ENCODE results near the gene HTR3B. TPM values are rescaled to one million over a fixed set of nuclear protein-coding genes. Genes with fewer than 3 reads are reported as not detected.

The HTR3B gene
- total RNA-seq, 4 donors from 2014 or later: not detected

- Histone ChIP-seq H3K4me3 (no peak overlapping the region), H3K36me3 (no peaks in the 10 kb centered on the region), H3K9me3 (no peaks in the 10 kb centered on the region), H3K27me3 (peaks cover 0 to 38% (median 0%) of the 10 kb centered on the region in 4 donors), H3K4me1 (peaks cover 6 to 8% (median 7%) of the 10 kb centered on the region in 4 donors), H3K27ac (replicated peaks in 1 of 4) (no peak overlapping the region)
- TF ChIP-seq POLR2AphosphoS5 (IDR thresholded peaks at IDR 0.05) (no peak), EP300 (IDR thresholded peaks at IDR 0.05) (no peak), POLR2A (IDR thresholded peaks at IDR 0.05; ENCODE audit: low read depth) (no peak)
- TF ChIP-seq, protein P1, sequence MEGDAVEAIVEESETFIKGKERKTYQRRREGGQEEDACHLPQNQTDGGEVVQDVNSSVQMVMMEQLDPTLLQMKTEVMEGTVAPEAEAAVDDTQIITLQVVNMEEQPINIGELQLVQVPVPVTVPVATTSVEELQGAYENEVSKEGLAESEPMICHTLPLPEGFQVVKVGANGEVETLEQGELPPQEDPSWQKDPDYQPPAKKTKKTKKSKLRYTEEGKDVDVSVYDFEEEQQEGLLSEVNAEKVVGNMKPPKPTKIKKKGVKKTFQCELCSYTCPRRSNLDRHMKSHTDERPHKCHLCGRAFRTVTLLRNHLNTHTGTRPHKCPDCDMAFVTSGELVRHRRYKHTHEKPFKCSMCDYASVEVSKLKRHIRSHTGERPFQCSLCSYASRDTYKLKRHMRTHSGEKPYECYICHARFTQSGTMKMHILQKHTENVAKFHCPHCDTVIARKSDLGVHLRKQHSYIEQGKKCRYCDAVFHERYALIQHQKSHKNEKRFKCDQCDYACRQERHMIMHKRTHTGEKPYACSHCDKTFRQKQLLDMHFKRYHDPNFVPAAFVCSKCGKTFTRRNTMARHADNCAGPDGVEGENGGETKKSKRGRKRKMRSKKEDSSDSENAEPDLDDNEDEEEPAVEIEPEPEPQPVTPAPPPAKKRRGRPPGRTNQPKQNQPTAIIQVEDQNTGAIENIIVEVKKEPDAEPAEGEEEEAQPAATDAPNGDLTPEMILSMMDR (IDR thresholded peaks at IDR 0.05): no peak
- intact Hi-C loops (cut with DNase I): no loop called here
- 76% methylated on average over 12 of the region's 15 CpGs for WGBS
- DNase-seq (ENCODE audit: extremely low spot score): no peak
These were observed 67.1 kb downstream of the HTR3B start for GRCh38 chr11:113971506-113972195.

GRCh38 chr11:113974741-113975470 is 70.3 kb downstream of the HTR3B start, which contains the start of gene HTR3A:
TSS of gene HTR3A (plus strand) at chr11:113975108. CDS start at chr11:113975326, 218 bp downstream.
- Histone ChIP-seq H3K9me3 (no peaks in the 10 kb centered on the region), H3K4me3 (no peak within 1 kb of the TSS), H3K4me1 (peaks cover 6 to 8% (median 7%) of the 10 kb centered on the region in 4 donors), H3K27ac (replicated peaks in 1 of 4) (no peak within 1 kb of the TSS), H3K36me3 (no peaks in the 10 kb centered on the region), H3K27me3 (peaks cover 0 to 69% (median 0%) of the 10 kb centered on the region in 4 donors)
- WGBS: 21% methylated on average over 6 of the region's 12 CpGs
- TF ChIP-seq POLR2A (IDR thresholded peaks at IDR 0.05; ENCODE audit: low read depth) (no peak), EP300 (IDR thresholded peaks at IDR 0.05) (no peak), POLR2AphosphoS5 (IDR thresholded peaks at IDR 0.05) (no peak)
- TF ChIP-seq, protein P1 (IDR thresholded peaks at IDR 0.05): no peak
- intact Hi-C loops (cut with DNase I): no loop called here
- no peak for DNase-seq (ENCODE audit: extremely low spot score)

GRCh38 chr11:113977071-113977490 is 72.5 kb downstream of the HTR3B start:
- intact Hi-C loops (cut with DNase I): no loop called here
- DNase-seq (ENCODE audit: extremely low spot score): no peak
- no peaks in the 10 kb centered on the region for H3K9me3 ChIP-seq
- H3K4me3 ChIP-seq: no peak overlapping the region
- H3K4me1 ChIP-seq: peaks cover 6 to 8% (median 7%) of the 10 kb centered on the region in 4 donors
- peaks cover 0 to 66% (median 0%) of the 10 kb centered on the region in 4 donors for H3K27me3 ChIP-seq
- no peak for TF ChIP-seq POLR2A (IDR thresholded peaks at IDR 0.05; ENCODE audit: low read depth)
- no peak for TF ChIP-seq EP300 (IDR thresholded peaks at IDR 0.05)
- TF ChIP-seq, protein P1 (IDR thresholded peaks at IDR 0.05): no peak
- no peak for TF ChIP-seq POLR2AphosphoS5 (IDR thresholded peaks at IDR 0.05)
- H3K36me3 ChIP-seq: no peaks in the 10 kb centered on the region
- no peak overlapping the region for H3K27ac ChIP-seq (replicated peaks in 1 of 4)
- WGBS: 66% methylated on average over 4 of the region's 4 CpGs

- Histone ChIP-seq H3K27me3 (peaks cover 0 to 67% (median 0%) of the 10 kb centered on the region in 4 donors), H3K27ac (replicated peaks in 1 of 4) (no peak overlapping the region), H3K4me3 (no peak overlapping the region), H3K4me1 (peaks cover 6 to 8% (median 7%) of the 10 kb centered on the region in 4 donors), H3K9me3 (no peaks in the 10 kb centered on the region), H3K36me3 (no peaks in the 10 kb centered on the region)
- no peak for TF ChIP-seq EP300 (IDR thresholded peaks at IDR 0.05)
- no peak for TF ChIP-seq POLR2AphosphoS5 (IDR thresholded peaks at IDR 0.05)
- no peak for TF ChIP-seq POLR2A (IDR thresholded peaks at IDR 0.05; ENCODE audit: low read depth)
- TF ChIP-seq, protein P1 (IDR thresholded peaks at IDR 0.05): no peak
- intact Hi-C loops (cut with DNase I): no loop called here
- 74% methylated on average over 9 of the region's 11 CpGs for WGBS
- no peak for DNase-seq (ENCODE audit: extremely low spot score)
These were observed 73.1 kb downstream of the HTR3B start for GRCh38 chr11:113977701-113978100.
